K562 (cell line): ENCODE results near the gene CELA3A. TPM values are rescaled to one million over a fixed set of nuclear protein-coding genes. Genes with fewer than 3 reads are reported as not detected.

Source experiments
- ATAC-seq: fragments of 200-7000 bp; cut with Tn5 transposase; 3 replicates; pipeline ENCODE4 v1.9.1; 2020; ENCODE audit warnings: moderate library complexity
- BruUV-seq: library from RNA; stranded (reverse); fragments of 400-500 nt; replicated peaks from 2 replicates; lab custom pipeline; 2021; lab: Mats Ljungman, UMichigan
- CTCF ChIA-PET: fragments of 300-600 bp; formaldehyde crosslinking; extraction: SDS; loops from one replicate; lab custom pipeline; 2021; ENCODE audit warnings: low intra/inter-chr PET ratio; lab: Yijun Ruan, JAX
- POLR2A ChIA-PET: fragments of 300-600, 350-650 bp; sonication (Branson Sonifier 250); formaldehyde crosslinking; extraction: SDS; loops from one replicate; lab custom pipeline; 2021; ENCODE audit warnings: antibody characterized with exemption, inconsistent platforms; lab: Yijun Ruan, JAX
- DNase-seq, 4 experiments: peaks; one replicate each; pipeline versions ENCODE4 v3.0.0 to v3.0.0-alpha.2; 2011 to 2018; ENCODE audit warnings: low spot score in 3 of 4, mixed read lengths in 3 of 4; ENCODE audit errors: extremely low read depth in 1 of 4
- FAIRE-seq: peaks from 2 replicates; lab custom pipeline; 2011; peaks lifted over from hg19 to GRCh38; lab: Jason Lieb, UNC
- H2AFZ ChIP-seq: 2 replicates; pipeline ENCODE4 v1.6.0; 2011; ENCODE audit warnings: low read depth, low read length, control low read depth, inconsistent platforms
- H3K27ac ChIP-seq: fragments of 200-600 bp; 3 replicates; pipeline ENCODE4 v1.8.0; 2011; ENCODE audit warnings: low read depth, mild to moderate bottlenecking, control low read depth, inconsistent platforms, low read length, moderate library complexity, mixed read lengths; ENCODE audit errors: extremely low read depth
- H3K27me3 ChIP-seq, 2 experiments: fragments of 300-600 bp in 1 of 2; 2 replicates in 1 of 2; 3 replicates in 1 of 2; pipeline versions ENCODE4 v1.6.0 to v1.8.0; 2011; ENCODE audit warnings: inconsistent platforms in 2 of 2, low read length in 2 of 2, mild to moderate bottlenecking in 1 of 2, mixed read lengths in 1 of 2, moderate library complexity in 1 of 2; ENCODE audit not compliant: control insufficient read depth in 2 of 2, insufficient read depth in 2 of 2
- H3K36me3 ChIP-seq: fragments of 300-600 bp; 3 replicates; pipeline ENCODE4 v1.8.0; 2011; ENCODE audit warnings: mild to moderate bottlenecking, low read length, inconsistent platforms; ENCODE audit not compliant: control insufficient read depth, insufficient read depth
- H3K4me1 ChIP-seq, 2 experiments: fragments of 200-600 bp in 1 of 2; replicated peaks in 1 of 2; 2 replicates in 1 of 2; 3 replicates in 1 of 2; pipeline versions ENCODE4 v1.5.1 to v1.8.0; 2011; ENCODE audit warnings: inconsistent platforms in 2 of 2, low read length in 2 of 2, mild to moderate bottlenecking in 1 of 2, mixed read lengths in 1 of 2, moderate library complexity in 1 of 2; ENCODE audit not compliant: control insufficient read depth in 2 of 2, insufficient read depth in 2 of 2
- H3K4me2 ChIP-seq: 2 replicates; pipeline ENCODE4 v1.6.1; 2011; ENCODE audit warnings: low read length, control low read depth, inconsistent platforms, mixed read lengths; ENCODE audit not compliant: insufficient read depth
- H3K4me3 ChIP-seq: fragments of 200-600 bp; sonication (generic), shearing (Covaris generic); 2 replicates; pipeline ENCODE4 v1.5.1; 2016; ENCODE audit warnings: control low read depth, inconsistent platforms
- H3K79me2 ChIP-seq: fragments of 200-600 bp; 3 replicates; pipeline ENCODE4 v1.8.0; 2011; ENCODE audit warnings: low read length, inconsistent platforms; ENCODE audit not compliant: control insufficient read depth, insufficient read depth
- H3K9ac ChIP-seq, 2 experiments: 2 replicates each; pipeline versions ENCODE4 v1.6.0 to v1.6.1; 2011; ENCODE audit warnings: low read depth in 2 of 2, low read length in 2 of 2, control low read depth in 1 of 2, inconsistent platforms in 1 of 2, mild to moderate bottlenecking in 1 of 2, mixed read lengths in 1 of 2; ENCODE audit not compliant: insufficient read depth in 1 of 2
- H3K9me1 ChIP-seq: one replicate; pipeline ENCODE4 v1.6.0; 2011; ENCODE audit warnings: inconsistent platforms, mild to moderate bottlenecking, low read length, moderate library complexity; ENCODE audit not compliant: control insufficient read depth, insufficient read depth
- H3K9me3 ChIP-seq: replicated peaks from 2 replicates; pipeline ENCODE4 v1.5.1; 2011; ENCODE audit warnings: low read depth, low read length, inconsistent platforms; ENCODE audit not compliant: control insufficient read depth, insufficient read depth
- H4K20me1 ChIP-seq: replicated peaks from 2 replicates; pipeline ENCODE4 v1.6.1; 2011; ENCODE audit warnings: low read length, inconsistent platforms, mixed read lengths; ENCODE audit not compliant: control insufficient read depth, insufficient read depth
- MAFF ChIP-seq: IDR thresholded peaks from 2 replicates; pipeline ENCODE4 v1.6.1; 2012; ENCODE audit warnings: low read length, improper control_type of control experiment
- RBFOX2 ChIP-seq: fragments of 200-400 bp; formaldehyde crosslinking; IDR thresholded peaks from 2 replicates; pipeline ENCODE4 v1.6.1; 2017; ENCODE audit warnings: low read depth, mild to moderate bottlenecking, low read length, moderate library complexity
- WGBS: fragments of 100-300 bp; shearing (Covaris generic); methylation state at CpG from one replicate; pipeline ENCODE4 v1.1.6; 2016; ENCODE audit warnings: low coverage, mixed read lengths; ENCODE audit not compliant: insufficient coverage; ENCODE audit errors: missing lambda C conversion rate; 5-methylcytosine and 5-hydroxymethylcytosine counted together
- in situ Hi-C: fragments of 300-500 bp; cut with MboI; formaldehyde crosslinking; loops from 4 replicates; pipeline ENCODE4 v1.15.0; 2018; ENCODE audit warnings: inconsistent platforms, mixed read lengths
- intact Hi-C: fragments of 100-400 bp; cut with micrococcal nuclease; formaldehyde crosslinking; loops from 2 replicates; pipeline ENCODE4 v1.14.2; 2022
- polyA plus RNA-seq, 8 experiments: library from polyadenylated mRNA; depleted of rRNA in 4 of 8; stranded (reverse) in 5 of 8; unstranded in 3 of 8; fragments of >200 nt; fragmentation: Nextera tagmentation in 2 of 8; fragmentation: Illumina TruSeq in 1 of 8; extraction: Ambion mirVana in 2 of 8; extraction: Trizol in 1 of 8; gene quantifications; 2 replicates each; pipeline versions ENCODE4 v1.2.1 to v1.2.3, GENCODE V29; 2011 to 2014; ENCODE audit warnings: inconsistent platforms in 1 of 8, missing spikeins in 1 of 8
- small RNA-seq: library from RNA; depleted of rRNA; stranded (forward); fragments of <200 nt; gene quantifications from one replicate; pipeline ENCODE3, GENCODE V24; 2014
- total RNA-seq, 7 experiments: library from RNA; depleted of rRNA in 6 of 7; stranded (reverse); fragments of >200 nt in 6 of 7; fragmentation: Illumina TruSeq in 2 of 7; extraction: Trizol in 2 of 7; gene quantifications; 2 replicates each; pipeline versions ENCODE4 v1.2.1 to v1.2.3, GENCODE V29; 2011 to 2021; ENCODE audit warnings: low replicate concordance in 1 of 7

Gene CELA3A
- total and polyA plus RNA-seq, 9 of the 15 experiments (the other 6 are each of a cell fraction or from before 2014, with no cell fraction given): 5.4 TPM; not detected in 8

- Histone ChIP-seq H3K9ac (no peak overlapping the region), H3K79me2 (peaks cover 98% of the 10 kb centered on the region), H3K36me3 (peaks cover 46% of the 10 kb centered on the region), H3K4me2 (no peak overlapping the region), H2AFZ (no peak overlapping the region), H3K27me3 (no peaks in the 10 kb centered on the region), H4K20me1 (peaks cover 38% of the 10 kb centered on the region), H3K4me3 (no peak overlapping the region), H3K4me1 (peaks cover 10 to 14% of the 10 kb centered on the region in 2 experiments; a peak in 4 of 5 replicates), H3K9me3 (peaks cover 2% of the 10 kb centered on the region; the same call in 1 of the 2 replicates), H3K27ac (no peak overlapping the region), H3K9me1 (peaks cover 3% of the 10 kb centered on the region)
- no peak for FAIRE-seq
- DNase-seq: no peak
- ChIA-PET POLR2A (no interaction called here), CTCF (no interaction called here)
- no TSS peak for BruUV-seq
- in situ Hi-C loops: no loop called here
- no peak for ATAC-seq
- 96% methylated on average over 10 of the region's 10 CpGs for WGBS
- intact Hi-C loops: no loop called here
- TF ChIP-seq RBFOX2: 0 out of 2 replicates have a peak, but pooled peaks have one; percentile 16
- no peak for TF ChIP-seq MAFF
Measured at GRCh38 chr1:22057861-22058260, 56.4 kb downstream of the CELA3A start.

Small RNA genes within 50 kb of the gene (small RNA-seq; reads per million reads assigned to genes)
- gene RN7SL186P (not detected), gene RN7SL386P (not detected), gene RNU6-1022P (not detected), gene RNU6-776P (not detected)

Other genes starting within 250 kb of the CELA3A start
- gene USP48, start 218.5 kb upstream of the CELA3A start, total RNA-seq (2014; rRNA removed): 89.9 and 91.0 TPM in 2 replicates
- gene USP48, start 218.5 kb upstream of the CELA3A start, total RNA-seq (2014; rRNA removed; fragmentation: Illumina TruSeq; extraction: Trizol): 106 and 120 TPM in 2 replicates
- 102 and 109 TPM in 2 replicates for gene USP48, start 218.5 kb upstream of the CELA3A start, total RNA-seq (2015; rRNA removed; fragmentation: Illumina TruSeq; extraction: Trizol)
- gene USP48, start 218.5 kb upstream of the CELA3A start, total RNA-seq (2021): 123 TPM in 2 replicates
- gene USP48, start 218.5 kb upstream of the CELA3A start, polyA plus RNA-seq (2011; rRNA removed): 78.6 and 97.2 TPM in 2 replicates
- gene USP48, start 218.5 kb upstream of the CELA3A start, polyA plus RNA-seq (2014; fragmentation: Illumina TruSeq; extraction: Trizol): 101 and 121 TPM in 2 replicates
- gene USP48, start 218.5 kb upstream of the CELA3A start, polyA plus RNA-seq (2014; fragmentation: Nextera tagmentation; extraction: Ambion mirVana): 10 to 100 TPM; 23.3 to 30.3 TPM
- 101 and 106 TPM in 2 replicates for gene USP48, start 218.5 kb upstream of the CELA3A start, polyA plus RNA-seq (2014; rRNA removed)
- not detected in 2 replicates for gene LDLRAD2, start 189.4 kb upstream of the CELA3A start, total RNA-seq (2014; rRNA removed)
- not detected in 2 replicates for gene LDLRAD2, start 189.4 kb upstream of the CELA3A start, total RNA-seq (2014; rRNA removed; fragmentation: Illumina TruSeq; extraction: Trizol)
- gene LDLRAD2, start 189.4 kb upstream of the CELA3A start, total RNA-seq (2015; rRNA removed; fragmentation: Illumina TruSeq; extraction: Trizol): not detected in 2 replicates
- gene LDLRAD2, start 189.4 kb upstream of the CELA3A start, total RNA-seq (2021): not detected in 2 replicates
- not detected in 2 replicates for gene LDLRAD2, start 189.4 kb upstream of the CELA3A start, polyA plus RNA-seq (2011; rRNA removed)
- not detected in 2 replicates for gene LDLRAD2, start 189.4 kb upstream of the CELA3A start, polyA plus RNA-seq (2014; fragmentation: Illumina TruSeq; extraction: Trizol)
- gene LDLRAD2, start 189.4 kb upstream of the CELA3A start, polyA plus RNA-seq (2014; fragmentation: Nextera tagmentation; extraction: Ambion mirVana): under 1 TPM; 0.45 to 0.48 TPM
- not detected in 2 replicates for gene LDLRAD2, start 189.4 kb upstream of the CELA3A start, polyA plus RNA-seq (2014; rRNA removed)
- gene HSPG2, start 64.3 kb upstream of the CELA3A start, total RNA-seq (2014; rRNA removed): 21.0 and 31.3 TPM in 2 replicates
- gene HSPG2, start 64.3 kb upstream of the CELA3A start, total RNA-seq (2014; rRNA removed; fragmentation: Illumina TruSeq; extraction: Trizol): 11.4 and 15.7 TPM in 2 replicates
- gene HSPG2, start 64.3 kb upstream of the CELA3A start, total RNA-seq (2015; rRNA removed; fragmentation: Illumina TruSeq; extraction: Trizol): 13.7 and 17.1 TPM in 2 replicates
- gene HSPG2, start 64.3 kb upstream of the CELA3A start, total RNA-seq (2021): 139 and 160 TPM in 2 replicates
- 9.9 and 20.6 TPM in 2 replicates for gene HSPG2, start 64.3 kb upstream of the CELA3A start, polyA plus RNA-seq (2011; rRNA removed)
- gene HSPG2, start 64.3 kb upstream of the CELA3A start, polyA plus RNA-seq (2014; fragmentation: Illumina TruSeq; extraction: Trizol): 30.9 and 52.3 TPM in 2 replicates
- gene HSPG2, start 64.3 kb upstream of the CELA3A start, polyA plus RNA-seq (2014; fragmentation: Nextera tagmentation; extraction: Ambion mirVana): under 1 TPM; 0.14 to 0.86 TPM
- gene HSPG2, start 64.3 kb upstream of the CELA3A start, polyA plus RNA-seq (2014; rRNA removed): 29.9 and 34.2 TPM in 2 replicates
- not detected in 2 replicates for gene CELA3B, start 24.6 kb upstream of the CELA3A start, total RNA-seq (2014; rRNA removed)
- gene CELA3B, start 24.6 kb upstream of the CELA3A start, total RNA-seq (2014; rRNA removed; fragmentation: Illumina TruSeq; extraction: Trizol): not detected in 2 replicates
- gene CELA3B, start 24.6 kb upstream of the CELA3A start, total RNA-seq (2015; rRNA removed; fragmentation: Illumina TruSeq; extraction: Trizol): not detected in 2 replicates
- 3.1 and 3.8 TPM in 2 replicates for gene CELA3B, start 24.6 kb upstream of the CELA3A start, total RNA-seq (2021)
- gene CELA3B, start 24.6 kb upstream of the CELA3A start, polyA plus RNA-seq (2011; rRNA removed): not detected in 2 replicates
- gene CELA3B, start 24.6 kb upstream of the CELA3A start, polyA plus RNA-seq (2014; fragmentation: Illumina TruSeq; extraction: Trizol): not detected in 2 replicates
- not detected for gene CELA3B, start 24.6 kb upstream of the CELA3A start, polyA plus RNA-seq (2014; fragmentation: Nextera tagmentation; extraction: Ambion mirVana)
- gene CELA3B, start 24.6 kb upstream of the CELA3A start, polyA plus RNA-seq (2014; rRNA removed): not detected in 2 replicates
- 186 and 222 TPM in 2 replicates for gene CDC42, start 51.1 kb downstream of the CELA3A start, total RNA-seq (2014; rRNA removed)
- 370 and 448 TPM in 2 replicates for gene CDC42, start 51.1 kb downstream of the CELA3A start, total RNA-seq (2014; rRNA removed; fragmentation: Illumina TruSeq; extraction: Trizol)
- 313 and 336 TPM in 2 replicates for gene CDC42, start 51.1 kb downstream of the CELA3A start, total RNA-seq (2015; rRNA removed; fragmentation: Illumina TruSeq; extraction: Trizol)
- 242 and 247 TPM in 2 replicates for gene CDC42, start 51.1 kb downstream of the CELA3A start, total RNA-seq (2021)
- gene CDC42, start 51.1 kb downstream of the CELA3A start, polyA plus RNA-seq (2011; rRNA removed): 331 and 398 TPM in 2 replicates
- gene CDC42, start 51.1 kb downstream of the CELA3A start, polyA plus RNA-seq (2014; fragmentation: Illumina TruSeq; extraction: Trizol): 345 and 351 TPM in 2 replicates
- gene CDC42, start 51.1 kb downstream of the CELA3A start, polyA plus RNA-seq (2014; fragmentation: Nextera tagmentation; extraction: Ambion mirVana): 100 to 1,000 TPM; 230 to 325 TPM
- 192 and 212 TPM in 2 replicates for gene CDC42, start 51.1 kb downstream of the CELA3A start, polyA plus RNA-seq (2014; rRNA removed)
- not detected in 2 replicates for gene WNT4, start 141.4 kb downstream of the CELA3A start, total RNA-seq (2014; rRNA removed)
- gene WNT4, start 141.4 kb downstream of the CELA3A start, total RNA-seq (2014; rRNA removed; fragmentation: Illumina TruSeq; extraction: Trizol): not detected in 2 replicates
- not detected in 2 replicates for gene WNT4, start 141.4 kb downstream of the CELA3A start, total RNA-seq (2015; rRNA removed; fragmentation: Illumina TruSeq; extraction: Trizol)
- gene WNT4, start 141.4 kb downstream of the CELA3A start, total RNA-seq (2021): 0.04 TPM in 1 of 2 replicates, not detected in the other
- not detected in 2 replicates for gene WNT4, start 141.4 kb downstream of the CELA3A start, polyA plus RNA-seq (2011; rRNA removed)
- gene WNT4, start 141.4 kb downstream of the CELA3A start, polyA plus RNA-seq (2014; fragmentation: Illumina TruSeq; extraction: Trizol): not detected in 2 replicates
- under 1 TPM in 1 of 2 experiments, not detected in 1; 0.01 TPM for gene WNT4, start 141.4 kb downstream of the CELA3A start, polyA plus RNA-seq (2014; fragmentation: Nextera tagmentation; extraction: Ambion mirVana)
- not detected in 2 replicates for gene WNT4, start 141.4 kb downstream of the CELA3A start, polyA plus RNA-seq (2014; rRNA removed)